Spleen (tissue), 11 donors: ENCODE results near the gene PRX. TPM values are rescaled to one million over a fixed set of nuclear protein-coding genes. Genes with fewer than 3 reads are reported as not detected.
A peak's percentile ranks its signal among the peaks of the same experiment; 100 is the strongest.

ENCODE experiments used
- DNase-seq: peaks from one replicate; pipeline ENCODE4 v3.0.0-alpha.2; 2020
- H3K27ac ChIP-seq, 8 donors: fragments of 200-600 bp; sonication (generic) in 7 of 8; 1 replicate in 4 of 8; 2 replicates in 4 of 8; pipeline versions ENCODE4 v1.5.0 to v1.8.0; 2016 to 2021; ENCODE audit warnings: inconsistent platforms in 4 of 8, mild to moderate bottlenecking in 4 of 8, moderate library complexity in 1 of 8
- H3K27me3 ChIP-seq, 7 donors: fragments of 200-600 bp; sonication (generic) in 6 of 7; replicated peaks in 1 of 7; 1 replicate in 4 of 7; 2 replicates in 3 of 7; pipeline versions ENCODE4 v1.5.0 to v1.8.0; 2016 to 2021; ENCODE audit warnings: inconsistent platforms in 3 of 7, mild to moderate bottlenecking in 1 of 7
- H3K36me3 ChIP-seq, 6 donors: fragments of 200-600 bp; sonication (generic) in 5 of 6; 1 replicate in 4 of 6; 2 replicates in 2 of 6; pipeline versions ENCODE4 v1.5.0 to v1.8.0; 2016 to 2021; ENCODE audit warnings: inconsistent platforms in 2 of 6
- H3K4me1 ChIP-seq, 6 donors: fragments of 200-600 bp; sonication (generic) in 5 of 6; 1 replicate in 3 of 6; 2 replicates in 3 of 6; pipeline versions ENCODE4 v1.5.0 to v1.8.0; 2016 to 2021; ENCODE audit warnings: inconsistent platforms in 3 of 6
- H3K4me3 ChIP-seq, 8 donors: fragments of 200-600 bp; sonication (generic) in 7 of 8; 1 replicate in 4 of 8; 2 replicates in 4 of 8; pipeline versions ENCODE4 v1.5.0 to v1.8.0; 2016 to 2021; ENCODE audit warnings: inconsistent platforms in 4 of 8, mild to moderate bottlenecking in 4 of 8, moderate library complexity in 2 of 8
- H3K9me3 ChIP-seq, 8 donors: fragments of 200-600 bp; sonication (generic) in 7 of 8; 1 replicate in 4 of 8; 2 replicates in 4 of 8; pipeline versions ENCODE4 v1.5.0 to v1.8.0; 2016 to 2021; ENCODE audit warnings: inconsistent platforms in 4 of 8
- POLR2A ChIP-seq, 3 donors: fragments of 450-650 bp; IDR thresholded peaks; one replicate each; pipeline ENCODE4 v1.5.1; 2017; ENCODE audit warnings: antibody characterized with exemption in 3 of 3, mild to moderate bottlenecking in 1 of 3
- POLR2AphosphoS5 ChIP-seq, 3 donors: sonication (generic); formaldehyde crosslinking; IDR thresholded peaks; one replicate each; pipeline ENCODE4 v1.5.1; 2017; ENCODE audit warnings: antibody characterized with exemption in 3 of 3
- WGBS, 5 donors: extraction: QIAGEN DNeasy Blood & Tissue Kit in 3 of 5; methylation state at CpG; one replicate each; pipeline versions ENCODE4 v1.1.5 to v1.1.7; 2013 to 2018; 5-methylcytosine and 5-hydroxymethylcytosine counted together
- intact Hi-C: fragments of 100-400 bp; cut with DNase I; formaldehyde crosslinking; loops from one replicate; pipeline ENCODE4 v1.15.0; 2023; ENCODE audit warnings: low total_unique reads
- polyA plus RNA-seq, 3 donors: library from polyadenylated mRNA; stranded (reverse); fragments of 200-250 nt; gene quantifications; one replicate each; pipeline ENCODE4 v1.2.1, GENCODE V29; 2013
- total RNA-seq, 7 donors: library from RNA; depleted of rRNA in 3 of 7; stranded (reverse); fragments of >200 nt in 3 of 7; fragmentation: NEBNext Ultra II Directional in 4 of 7; extraction: Animal tissue kit (Norgen Biotek cat#: 25700) in 4 of 7; gene quantifications; one replicate each; pipeline versions ENCODE4 v1.1.0 to v1.2.1, GENCODE V29; 2016 to 2021
- TF ChIP-seq, protein P1 (sequence below), 11 experiments: fragments of 200-600 bp in 7 of 11; fragments of 450-650 bp in 4 of 11; sonication (generic) in 4 of 11; IDR thresholded peaks in 8 of 11; conservative IDR thresholded peaks in 3 of 11; 1 replicate in 7 of 11; 2 replicates in 4 of 11; pipeline versions ENCODE4 v1.4.0 to v1.8.0; 2016 to 2021; ENCODE audit warnings: antibody characterized with exemption in 11 of 11, inconsistent platforms in 4 of 11, mild to moderate bottlenecking in 1 of 11
- donor health status: healthy with polysubstance abuse.
- donor health status: DM: no; HTN: no; CAD: no; lungs with moderate emphysema.
- donor health status: DM: no; HTN: no; CAD: no.
- donor health status: Bipolar disorder and iron deficiency.
- donor health status: healthy.
- donor health status: DM: no; HTN: no; CAD: no.
- donor health status: DM: yes; HTN: yes; CAD: no.

PRX gene
- total and polyA plus RNA-seq, 10 donors = 0.50 to 3.4 (median 2.1) TPM

DNA sequence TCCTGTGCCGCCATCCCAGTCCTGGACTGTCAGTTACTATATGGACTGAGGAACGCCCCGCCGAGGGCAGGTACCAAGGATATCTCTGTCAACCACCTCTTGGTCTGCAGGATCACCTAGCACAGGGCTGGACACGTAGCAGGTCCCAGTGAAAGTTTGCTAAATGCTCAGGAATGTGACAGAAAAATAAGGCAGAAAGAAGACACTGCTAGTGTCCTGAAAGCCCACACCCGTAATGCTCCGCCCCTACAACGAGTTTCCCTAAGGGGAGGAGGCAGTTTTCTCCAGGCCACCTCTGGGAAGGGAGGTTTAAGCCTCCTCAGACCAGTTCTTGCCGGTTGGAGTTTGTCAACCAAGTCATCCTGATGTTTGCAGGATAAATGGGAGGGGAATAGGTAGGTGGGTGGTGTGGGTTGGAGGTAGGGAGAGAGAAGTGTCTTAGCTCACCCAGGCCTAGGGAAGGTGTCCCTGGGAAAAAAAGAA lies 32.6 kb upstream of the PRX start:
- intact Hi-C loops = loop anchor here (10.0 kb wide), 1 partner anchor 129 kb away; the partner anchor contains the start of gene SHKBP1
- DNase-seq = peak; percentile 79
- Histone ChIP-seq H3K4me1 (peaks cover 17 to 33% (median 26%) of the 10 kb centered on the region in 6 donors), H3K27ac (peak overlapping the region in 1 of 8 donors; percentile 3), H3K4me3 (no peak overlapping the region), H3K36me3 (peaks cover 0 to 56% (median 18%) of the 10 kb centered on the region in 6 donors), H3K9me3 (no peaks in the 10 kb centered on the region), H3K27me3 (no peaks in the 10 kb centered on the region)
- 80 to 86% (median 83%) methylated on average over 9 of the region's 9 CpGs for WGBS, 5 donors
- TF ChIP-seq, protein P1, sequence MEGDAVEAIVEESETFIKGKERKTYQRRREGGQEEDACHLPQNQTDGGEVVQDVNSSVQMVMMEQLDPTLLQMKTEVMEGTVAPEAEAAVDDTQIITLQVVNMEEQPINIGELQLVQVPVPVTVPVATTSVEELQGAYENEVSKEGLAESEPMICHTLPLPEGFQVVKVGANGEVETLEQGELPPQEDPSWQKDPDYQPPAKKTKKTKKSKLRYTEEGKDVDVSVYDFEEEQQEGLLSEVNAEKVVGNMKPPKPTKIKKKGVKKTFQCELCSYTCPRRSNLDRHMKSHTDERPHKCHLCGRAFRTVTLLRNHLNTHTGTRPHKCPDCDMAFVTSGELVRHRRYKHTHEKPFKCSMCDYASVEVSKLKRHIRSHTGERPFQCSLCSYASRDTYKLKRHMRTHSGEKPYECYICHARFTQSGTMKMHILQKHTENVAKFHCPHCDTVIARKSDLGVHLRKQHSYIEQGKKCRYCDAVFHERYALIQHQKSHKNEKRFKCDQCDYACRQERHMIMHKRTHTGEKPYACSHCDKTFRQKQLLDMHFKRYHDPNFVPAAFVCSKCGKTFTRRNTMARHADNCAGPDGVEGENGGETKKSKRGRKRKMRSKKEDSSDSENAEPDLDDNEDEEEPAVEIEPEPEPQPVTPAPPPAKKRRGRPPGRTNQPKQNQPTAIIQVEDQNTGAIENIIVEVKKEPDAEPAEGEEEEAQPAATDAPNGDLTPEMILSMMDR (IDR thresholded peaks at IDR 0.05 in 8 of 11, conservative IDR thresholded peaks at IDR 0.05 in 3 of 11) = no peak
- TF ChIP-seq POLR2AphosphoS5 (IDR thresholded peaks at IDR 0.05) = no peak

DNA sequence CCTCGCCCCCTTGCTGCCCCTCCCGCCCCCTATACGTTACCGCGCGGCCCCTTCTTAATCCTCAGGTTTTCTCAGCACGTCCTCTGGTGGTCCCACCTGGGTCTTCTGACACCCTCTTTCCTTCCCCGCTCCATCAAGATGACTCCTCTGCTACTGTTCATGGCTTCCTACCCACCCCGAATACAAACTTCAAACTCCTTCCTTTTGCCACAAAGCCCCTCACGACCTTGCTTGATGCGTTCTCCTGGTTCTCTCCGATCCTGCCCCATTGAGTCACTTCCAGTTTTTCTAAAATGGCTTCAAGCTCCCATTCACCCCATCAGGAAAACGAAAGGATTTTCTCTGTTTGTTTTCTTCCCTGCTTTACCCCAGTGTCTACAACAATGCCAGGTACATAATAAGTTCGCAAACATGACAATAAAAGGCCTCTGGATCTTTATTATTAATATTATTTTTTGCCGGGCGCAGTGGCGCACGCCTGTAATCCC lies 31.7 kb upstream of the PRX start:
- H3K27ac ChIP-seq = peak overlapping the region; percentile 92 to 99 (median 96)
- intact Hi-C loops = loop anchor here (10.0 kb wide), 1 partner anchor 130 kb away; the partner anchor contains the start of gene SHKBP1
- H3K4me1 ChIP-seq = peaks cover 17 to 42% (median 27%) of the 10 kb centered on the region in 6 donors

DNA sequence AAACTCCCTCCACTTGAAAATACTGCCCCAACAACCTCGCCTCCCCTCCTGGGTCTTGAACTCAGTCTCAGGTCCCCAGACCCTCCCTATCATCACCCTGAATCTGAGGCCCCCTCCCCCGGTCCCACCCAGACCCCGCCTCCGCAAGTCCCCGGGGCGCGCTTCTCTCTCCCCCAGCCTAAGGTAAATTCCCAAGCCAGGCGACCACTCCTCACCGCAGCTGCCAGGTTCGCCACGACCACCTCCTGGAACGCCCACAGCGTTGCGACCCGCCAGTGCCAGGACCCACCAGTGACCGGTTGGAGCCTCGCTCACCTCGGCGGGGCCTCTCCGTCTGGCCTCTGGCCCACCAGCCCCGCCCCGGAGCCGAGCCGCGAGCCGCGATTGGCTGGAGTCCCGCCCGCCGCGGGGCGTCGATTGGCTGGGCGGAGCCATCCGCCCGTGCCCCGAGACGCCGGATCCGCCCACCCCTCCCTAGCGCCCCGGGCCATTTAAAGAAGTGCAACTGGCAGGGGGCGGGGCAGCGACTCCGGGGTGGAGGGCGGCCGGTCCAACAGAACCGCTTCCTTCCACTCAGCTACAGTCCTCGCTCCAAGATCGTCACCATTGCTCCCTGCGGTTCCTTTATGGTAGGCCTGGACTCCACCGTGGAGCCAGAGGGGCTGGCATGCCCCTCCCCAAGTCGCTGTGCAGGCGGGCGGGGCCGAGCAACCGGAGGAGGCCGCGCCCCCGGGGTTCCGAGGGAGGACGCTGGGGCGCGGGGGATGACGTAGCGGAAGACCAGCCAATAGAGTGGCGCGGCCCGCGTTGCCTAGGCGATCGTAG lies 31.0 kb upstream of the PRX start, which contains the start of gene SERTAD3:
Gene SERTAD3 (minus strand): TSS at position 336 of the 825 bp plus-strand sequence. CDS start 2,255 bp downstream, outside the sequence.
- Histone ChIP-seq H3K27me3 (no peaks in the 10 kb centered on the region), H3K36me3 (peaks cover 0 to 59% (median 24%) of the 10 kb centered on the region in 6 donors), H3K9me3 (no peaks in the 10 kb centered on the region), H3K27ac (peak within 1 kb of the TSS; percentile 92 to 99 (median 96)), H3K4me1 (peaks cover 17 to 49% (median 27%) of the 10 kb centered on the region in 6 donors), H3K4me3 (peak within 1 kb of the TSS; percentile 73 to 95 (median 91))
- intact Hi-C loops = loop anchor here (10.0 kb wide), 1 partner anchor 131 kb away; the partner anchor contains the start of gene SHKBP1
- 0 to 2% (median 0%) methylated on average over 30 to 72 of the region's 72 CpGs for WGBS, 5 donors
- peak; percentile 99 for DNase-seq
- TF ChIP-seq POLR2A (IDR thresholded peaks at IDR 0.05) (peak in 2 of 3 donors; percentile 82), POLR2AphosphoS5 (IDR thresholded peaks at IDR 0.05) (peak; percentile 96 to 98 (median 97))
- TF ChIP-seq, protein P1 (IDR thresholded peaks at IDR 0.05 in 8 of 11, conservative IDR thresholded peaks at IDR 0.05 in 3 of 11) = peak in 6 of 11 experiments; percentile 5 to 69 (median 49)

More for the DNA sequence above, 31.7 kb upstream of the PRX start:
- no peak for DNase-seq
- Histone ChIP-seq H3K27me3 (no peaks in the 10 kb centered on the region), H3K4me3 (peak overlapping the region; percentile 73 to 95 (median 91)), H3K36me3 (peaks cover 0 to 59% (median 24%) of the 10 kb centered on the region in 6 donors), H3K9me3 (no peaks in the 10 kb centered on the region)
- WGBS, 5 donors = 20 to 24% (median 21%) methylated on average over 18 of the region's 18 CpGs
- no peak for TF ChIP-seq POLR2AphosphoS5 (IDR thresholded peaks at IDR 0.05)
- TF ChIP-seq, protein P1 (IDR thresholded peaks at IDR 0.05 in 8 of 11, conservative IDR thresholded peaks at IDR 0.05 in 3 of 11) = peak in 4 of 11 experiments; percentile 4 to 59 (median 43)
